GM23338 (cell line): Measurements from ENCODE around the gene GPRIN2.

Experiments
- EZH2 ChIP-seq: fragments of 200-600 bp; sonication (generic); IDR thresholded peaks from one replicate; pipeline ENCODE4 v1.8.0; 2017; ENCODE audit warnings: antibody characterized with exemption, mild to moderate bottlenecking, low read depth; ENCODE audit not compliant: unreplicated experiment
- JUNB ChIP-seq: IDR thresholded peaks from one replicate; pipeline ENCODE4 v1.6.1; 2016; ENCODE audit warnings: antibody characterized with exemption; ENCODE audit not compliant: unreplicated experiment
- POLR2AphosphoS5 ChIP-seq: IDR thresholded peaks from 2 replicates; pipeline ENCODE4 v1.6.1; 2016; ENCODE audit warnings: antibody characterized with exemption, low read depth
- REST ChIP-seq: IDR thresholded peaks from one replicate; pipeline ENCODE4 v1.6.1; 2018; ENCODE audit warnings: antibody characterized with exemption; ENCODE audit not compliant: unreplicated experiment
- TF ChIP-seq, protein P1 (sequence below), 2 experiments: fragments of 200-600 bp in 1 of 2; sonication (generic) in 1 of 2; conservative IDR thresholded peaks; 2 replicates each; pipeline versions ENCODE4 v1.5.1 to v1.6.1; 2016 to 2017; ENCODE audit warnings: antibody characterized with exemption in 2 of 2, low read depth in 2 of 2, mild to moderate bottlenecking in 2 of 2, moderate library complexity in 1 of 2
- TF ChIP-seq, protein P2 (sequence below): IDR thresholded peaks from 2 replicates; pipeline ENCODE4 v1.6.1; 2016; ENCODE audit warnings: antibody characterized with exemption

DNA sequence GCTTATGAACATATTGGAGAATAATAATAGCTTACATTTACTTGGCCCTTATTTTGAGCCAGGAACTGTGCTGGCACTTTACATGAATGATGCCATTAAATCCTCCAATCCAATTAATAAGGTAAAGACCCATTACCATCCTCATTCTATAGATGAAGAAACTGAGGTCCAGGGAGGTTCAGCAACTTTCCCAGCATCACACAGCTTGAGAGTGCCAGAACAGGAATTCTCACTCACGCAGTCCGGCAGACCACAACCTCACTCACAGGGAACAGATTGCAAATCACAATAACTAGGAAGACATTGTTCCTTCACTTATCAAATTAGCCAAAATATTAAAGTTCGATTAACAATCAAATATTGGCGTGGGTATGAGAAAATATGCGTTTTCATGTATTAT is 18.3 kb downstream of the GPRIN2 start:
- TF ChIP-seq, protein P1, sequence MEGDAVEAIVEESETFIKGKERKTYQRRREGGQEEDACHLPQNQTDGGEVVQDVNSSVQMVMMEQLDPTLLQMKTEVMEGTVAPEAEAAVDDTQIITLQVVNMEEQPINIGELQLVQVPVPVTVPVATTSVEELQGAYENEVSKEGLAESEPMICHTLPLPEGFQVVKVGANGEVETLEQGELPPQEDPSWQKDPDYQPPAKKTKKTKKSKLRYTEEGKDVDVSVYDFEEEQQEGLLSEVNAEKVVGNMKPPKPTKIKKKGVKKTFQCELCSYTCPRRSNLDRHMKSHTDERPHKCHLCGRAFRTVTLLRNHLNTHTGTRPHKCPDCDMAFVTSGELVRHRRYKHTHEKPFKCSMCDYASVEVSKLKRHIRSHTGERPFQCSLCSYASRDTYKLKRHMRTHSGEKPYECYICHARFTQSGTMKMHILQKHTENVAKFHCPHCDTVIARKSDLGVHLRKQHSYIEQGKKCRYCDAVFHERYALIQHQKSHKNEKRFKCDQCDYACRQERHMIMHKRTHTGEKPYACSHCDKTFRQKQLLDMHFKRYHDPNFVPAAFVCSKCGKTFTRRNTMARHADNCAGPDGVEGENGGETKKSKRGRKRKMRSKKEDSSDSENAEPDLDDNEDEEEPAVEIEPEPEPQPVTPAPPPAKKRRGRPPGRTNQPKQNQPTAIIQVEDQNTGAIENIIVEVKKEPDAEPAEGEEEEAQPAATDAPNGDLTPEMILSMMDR (conservative IDR thresholded peaks at IDR 0.05; ENCODE audit: low read depth in 2 of 2) = no peak
- TF ChIP-seq, protein P2, sequence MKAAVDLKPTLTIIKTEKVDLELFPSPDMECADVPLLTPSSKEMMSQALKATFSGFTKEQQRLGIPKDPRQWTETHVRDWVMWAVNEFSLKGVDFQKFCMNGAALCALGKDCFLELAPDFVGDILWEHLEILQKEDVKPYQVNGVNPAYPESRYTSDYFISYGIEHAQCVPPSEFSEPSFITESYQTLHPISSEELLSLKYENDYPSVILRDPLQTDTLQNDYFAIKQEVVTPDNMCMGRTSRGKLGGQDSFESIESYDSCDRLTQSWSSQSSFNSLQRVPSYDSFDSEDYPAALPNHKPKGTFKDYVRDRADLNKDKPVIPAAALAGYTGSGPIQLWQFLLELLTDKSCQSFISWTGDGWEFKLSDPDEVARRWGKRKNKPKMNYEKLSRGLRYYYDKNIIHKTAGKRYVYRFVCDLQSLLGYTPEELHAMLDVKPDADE = no peak
- TF ChIP-seq POLR2AphosphoS5 = no peak
- TF ChIP-seq REST = no peak
- no peak for TF ChIP-seq EZH2
- no peak for TF ChIP-seq JUNB
